ENCODE measurements around the gene MPP3.

DNA sequence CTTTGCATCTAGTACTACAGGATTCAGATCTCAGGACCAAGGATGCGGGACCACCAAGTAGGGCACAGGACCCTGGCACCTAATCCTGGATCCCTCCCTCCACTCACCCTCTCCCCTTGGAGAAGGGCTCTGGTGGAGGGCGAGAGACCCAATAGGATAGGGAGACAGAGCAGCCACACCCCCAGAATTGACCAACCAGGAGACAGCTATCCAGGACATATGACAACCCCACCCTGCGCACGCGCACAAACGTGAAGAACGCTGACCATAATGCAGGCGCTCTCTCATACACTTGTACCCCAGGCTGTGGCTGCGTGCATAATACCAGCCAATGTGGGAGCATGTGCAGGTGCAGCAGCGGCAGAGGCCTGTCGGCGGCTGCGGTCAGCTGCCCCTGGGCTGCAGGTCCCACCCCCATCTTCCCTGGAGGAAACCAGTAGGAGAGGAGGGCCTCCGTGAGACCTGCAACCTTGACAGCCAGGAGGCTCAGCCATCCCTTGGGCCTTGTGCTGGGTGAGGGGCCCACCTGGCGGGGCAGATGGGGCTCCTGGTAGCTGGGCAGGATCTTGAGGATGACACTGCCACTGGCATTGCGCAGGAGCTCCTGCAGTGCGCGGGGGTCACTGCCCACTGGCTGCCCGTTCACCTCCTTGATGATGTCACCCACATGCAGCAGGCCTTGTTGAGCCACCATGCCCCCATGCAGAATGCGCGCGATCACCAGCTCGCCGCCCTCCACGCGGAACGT, 49.0 kb upstream of the MPP3 start:
- TF ChIP-seq CTCF (IDR thresholded peaks at IDR 0.05; ENCODE audit: low read depth, low read length) = no peak
- TF ChIP-seq EZH2phosphoT487 (IDR thresholded peaks at IDR 0.05; ENCODE audit: low read depth) = no peak
